HEK293T (cell line): ENCODE measurements around the gene SAMD11.

Source experiments
- ARNT ChIP-seq: fragments of 450-650 bp; IDR thresholded peaks from 2 replicates; pipeline ENCODE4 v1.6.1; 2017; ENCODE audit warnings: mild to moderate bottlenecking
- BHLHE40 ChIP-seq: fragments of 450-650 bp; IDR thresholded peaks from 2 replicates; pipeline ENCODE4 v1.6.1; 2016; ENCODE audit warnings: mild to moderate bottlenecking, moderate library complexity, borderline replicate concordance
- ELF4 ChIP-seq: fragments of 450-650 bp; IDR thresholded peaks from 2 replicates; pipeline ENCODE4 v1.6.1; 2017; ENCODE audit warnings: antibody characterized with exemption
- FOXA1 ChIP-seq: fragments of 450-650 bp; IDR thresholded peaks from 2 replicates; pipeline ENCODE4 v1.6.1; 2016; ENCODE audit warnings: mild to moderate bottlenecking
- FOXK2 ChIP-seq: fragments of 450-650 bp; IDR thresholded peaks from 2 replicates; pipeline ENCODE4 v1.6.1; 2016; ENCODE audit warnings: mild to moderate bottlenecking
- FOXM1 ChIP-seq: fragments of 450-650 bp; IDR thresholded peaks from 2 replicates; pipeline ENCODE4 v1.6.1; 2017; ENCODE audit warnings: mild to moderate bottlenecking, borderline replicate concordance
- HDGF ChIP-seq: fragments of 450-650 bp; IDR thresholded peaks from 2 replicates; pipeline ENCODE4 v1.6.1; 2017; ENCODE audit warnings: antibody characterized with exemption, borderline replicate concordance
- NFRKB ChIP-seq: fragments of 450-650 bp; IDR thresholded peaks from 2 replicates; pipeline ENCODE4 v1.6.1; 2016; ENCODE audit warnings: mild to moderate bottlenecking, moderate library complexity
- PKNOX1 ChIP-seq: fragments of 450-650 bp; IDR thresholded peaks from 2 replicates; pipeline ENCODE4 v1.6.1; 2016
- SP1 ChIP-seq: fragments of 450-650 bp; IDR thresholded peaks from 2 replicates; pipeline ENCODE4 v1.6.1; 2017
- SUZ12 ChIP-seq: fragments of 450-650 bp; IDR thresholded peaks from 2 replicates; pipeline ENCODE4 v1.6.1; 2016; ENCODE audit warnings: mild to moderate bottlenecking
- TARDBP ChIP-seq: fragments of 450-650 bp; IDR thresholded peaks from 2 replicates; pipeline ENCODE4 v1.6.1; 2016
- ZNF384 ChIP-seq: fragments of 450-650 bp; IDR thresholded peaks from 2 replicates; pipeline ENCODE4 v1.6.1; 2016

- TF ChIP-seq HDGF: no peak
- no peak for TF ChIP-seq FOXK2
- no peak for TF ChIP-seq PKNOX1
- TF ChIP-seq SUZ12: no peak
- TF ChIP-seq BHLHE40: no peak
- TF ChIP-seq ELF4: no peak
- TF ChIP-seq SP1: no peak
- no peak for TF ChIP-seq ZNF384
- no peak for TF ChIP-seq FOXM1
- no peak for TF ChIP-seq TARDBP
- no peak for TF ChIP-seq NFRKB
- no peak for TF ChIP-seq ARNT
- TF ChIP-seq FOXA1: no peak
Observed at GRCh38 chr1:913491-914130, 10.1 kb upstream of the SAMD11 start.
